ENCODE results near the gene KIRREL1.

- TF ChIP-seq CTCF (IDR thresholded peaks at IDR 0.05) (no peak), POLR2A (IDR thresholded peaks at IDR 0.05) (no peak)
These were observed 43.8 kb downstream of the KIRREL1 start for GRCh38 chr1:158037008-158037865.
